HCT116 (cell line): ENCODE measurements around the gene IL1RAPL2. TPM values are rescaled to one million over a fixed set of nuclear protein-coding genes. Genes with fewer than 3 reads are reported as not detected.

Experiments
- ATAC-seq: fragments of 200-7000 bp; cut with Tn5 transposase; 2 replicates; pipeline ENCODE4 v1.9.1; 2020; ENCODE audit warnings: mild to moderate bottlenecking, moderate library complexity
- BruUV-seq: library from RNA; stranded (reverse); fragments of 400-500 nt; replicated peaks from 2 replicates; lab custom pipeline; 2021; lab: Mats Ljungman, UMichigan
- CTCF ChIA-PET: fragments of 300-600 bp; sonication (Branson Sonifier 250); formaldehyde crosslinking; loops from one replicate; lab custom pipeline; 2021; ENCODE audit warnings: antibody characterized with exemption; lab: Charles Lee
- POLR2A ChIA-PET: fragments of 300-600, 350-600 bp; sonication (Branson Sonifier 250); formaldehyde crosslinking; loops from one replicate; lab custom pipeline; 2021; ENCODE audit warnings: antibody characterized with exemption; lab: Charles Lee
- RAD21 ChIA-PET, 2 experiments: fragments of 300-600 bp; sonication (Branson Sonifier 250); formaldehyde crosslinking; loops; one replicate each; lab custom pipeline; 2023; ENCODE audit warnings: low total read pairs in 2 of 2; ENCODE audit not compliant: uncharacterized antibody in 2 of 2, unreplicated experiment in 2 of 2, low non-redundant PET in 1 of 2; lab: Charles Lee
- DNase-seq: peaks from one replicate; pipeline ENCODE4 v3.0.0-alpha.2; 2010; ENCODE audit warnings: low read depth, low spot score
- H2AFZ ChIP-seq: fragments of 200-600 bp; shearing (Covaris generic), sonication (generic); 2 replicates; pipeline ENCODE4 v1.6.1; 2017; ENCODE audit warnings: low read depth, mixed run types, mixed read lengths, antibody characterized with exemption, low read length; ENCODE audit not compliant: poor library complexity, severe bottlenecking
- H3K27ac ChIP-seq: 2 replicates; pipeline ENCODE4 v1.5.1; 2012; ENCODE audit warnings: low read depth, low read length
- H3K27me3 ChIP-seq: fragments of 200-600 bp; sonication (generic); 2 replicates; pipeline ENCODE4 v1.6.1; 2016; ENCODE audit warnings: mixed run types, low read length, mixed read lengths; ENCODE audit not compliant: insufficient read depth
- H3K36me3 ChIP-seq, 2 experiments: fragments of 200-500 bp in 1 of 2; fragments of 200-600 bp in 1 of 2; sonication (Bioruptor generic) in 1 of 2; sonication (generic) in 1 of 2; 2 replicates each; pipeline versions ENCODE4 v1.5.1 to v1.6.1; 2014 to 2016; ENCODE audit warnings: low read length in 2 of 2, inconsistent platforms in 1 of 2, mixed read lengths in 1 of 2, mixed run types in 1 of 2; ENCODE audit not compliant: insufficient read depth in 2 of 2, control insufficient read depth in 1 of 2
- H3K4me1 ChIP-seq, 2 experiments: fragments of 200-600 bp in 1 of 2; sonication (generic) in 1 of 2; 2 replicates each; pipeline versions ENCODE4 v1.5.1 to v1.6.1; 2012 to 2017; ENCODE audit warnings: low read length in 2 of 2, inconsistent platforms in 1 of 2, mild to moderate bottlenecking in 1 of 2, mixed read lengths in 1 of 2, mixed run types in 1 of 2, moderate library complexity in 1 of 2; ENCODE audit not compliant: insufficient read depth in 2 of 2, control insufficient read depth in 1 of 2
- H3K4me2 ChIP-seq: fragments of 200-600 bp; sonication (generic); 2 replicates; pipeline ENCODE4 v1.6.1; 2017; ENCODE audit warnings: mixed run types, low read length, mixed read lengths
- H3K4me3 ChIP-seq, 2 experiments: fragments of 200-600 bp in 1 of 2; sonication (generic) in 1 of 2; replicated peaks in 1 of 2; 2 replicates each; pipeline ENCODE4 v1.5.1; 2011 to 2016; ENCODE audit warnings: low read length in 2 of 2, control low read depth in 1 of 2, low read depth in 1 of 2, mild to moderate bottlenecking in 1 of 2, mixed read lengths in 1 of 2, mixed run types in 1 of 2
- H3K79me2 ChIP-seq: fragments of 200-600 bp; sonication (generic); 2 replicates; pipeline ENCODE4 v1.6.1; 2017; ENCODE audit warnings: mild to moderate bottlenecking, mixed run types, low read length, moderate library complexity, mixed read lengths; ENCODE audit not compliant: insufficient read depth
- H3K9ac ChIP-seq: fragments of 200-600 bp; sonication (generic); 2 replicates; pipeline ENCODE4 v1.6.1; 2016; ENCODE audit warnings: low read length, mixed read lengths
- H3K9me2 ChIP-seq: fragments of 200-600 bp; sonication (generic), shearing (Covaris generic); 2 replicates; pipeline ENCODE4 v1.6.1; 2017; ENCODE audit warnings: mixed run types, mild to moderate bottlenecking, moderate library complexity; ENCODE audit not compliant: insufficient read depth
- H3K9me3 ChIP-seq, 2 experiments: fragments of 200-500 bp in 1 of 2; fragments of 200-600 bp in 1 of 2; sonication (Bioruptor generic) in 1 of 2; sonication (generic) in 1 of 2; 2 replicates each; pipeline ENCODE4 v1.6.1; 2014 to 2017; ENCODE audit warnings: low read length in 2 of 2, mixed read lengths in 2 of 2, inconsistent platforms in 1 of 2, low read depth in 1 of 2, mild to moderate bottlenecking in 1 of 2, mixed run types in 1 of 2, moderate library complexity in 1 of 2; ENCODE audit not compliant: control insufficient read depth in 1 of 2, insufficient read depth in 1 of 2
- H4K20me1 ChIP-seq: fragments of 200-600 bp; sonication (generic), shearing (Covaris generic); 2 replicates; pipeline ENCODE4 v1.6.1; 2017; ENCODE audit warnings: mixed run types, mild to moderate bottlenecking, moderate library complexity; ENCODE audit not compliant: insufficient read depth
- EGR1 ChIP-seq: IDR thresholded peaks from 2 replicates; pipeline ENCODE4 v1.6.1; 2012; ENCODE audit warnings: low read depth
- EZH2 ChIP-seq: fragments of 200-600 bp; sonication (generic); IDR thresholded peaks from 2 replicates; pipeline ENCODE4 v1.6.1; 2017; ENCODE audit warnings: antibody characterized with exemption, mixed run types
- JUND ChIP-seq: IDR thresholded peaks from 2 replicates; pipeline ENCODE4 v1.6.1; 2012
- MAX ChIP-seq: IDR thresholded peaks from 2 replicates; pipeline ENCODE4 v1.6.1; 2012
- POLR2A ChIP-seq: IDR thresholded peaks from 2 replicates; pipeline ENCODE4 v1.7.0; 2011; ENCODE audit warnings: borderline replicate concordance; ENCODE audit not compliant: insufficient read depth, insufficient read length; ENCODE audit errors: extremely low read depth
- POLR2AphosphoS5 ChIP-seq: IDR thresholded peaks from 2 replicates; pipeline ENCODE4 v1.6.1; 2011; ENCODE audit warnings: mild to moderate bottlenecking, low read depth, low read length, moderate library complexity
- SIN3A ChIP-seq: IDR thresholded peaks from 2 replicates; pipeline ENCODE4 v1.6.1; 2012; ENCODE audit warnings: low read depth
- SRF ChIP-seq: IDR thresholded peaks from 2 replicates; pipeline ENCODE4 v1.6.1; 2012; ENCODE audit warnings: low read depth
- TCF7L2 ChIP-seq: IDR thresholded peaks from 2 replicates; pipeline ENCODE4 v1.7.0; 2011; ENCODE audit warnings: borderline replicate concordance, inconsistent platforms; ENCODE audit not compliant: insufficient read depth, insufficient read length; ENCODE audit errors: extremely low read depth
- ZNF274 ChIP-seq: fragments of 200-500 bp; sonication (Bioruptor generic); IDR thresholded peaks from 2 replicates; pipeline ENCODE4 v1.6.1; 2014; ENCODE audit warnings: mild to moderate bottlenecking, low read depth, low read length, inconsistent platforms
- intact Hi-C: fragments of 100-400 bp; cut with micrococcal nuclease; formaldehyde crosslinking; loops from 2 replicates; pipeline ENCODE4 v1.10.0; 2022
- total RNA-seq: library from RNA; stranded (reverse); gene quantifications from one replicate; pipeline ENCODE4 v1.2.1, GENCODE V29; 2021; ENCODE audit not compliant: unreplicated experiment
- TF ChIP-seq, protein P1 (sequence below): IDR thresholded peaks from 2 replicates; pipeline ENCODE4 v1.6.1; 2012; ENCODE audit warnings: low read depth
- TF ChIP-seq, protein P2 (sequence below): IDR thresholded peaks from 2 replicates; pipeline ENCODE4 v1.6.1; 2011; ENCODE audit warnings: mild to moderate bottlenecking, low read length, moderate library complexity; ENCODE audit not compliant: insufficient replicate concordance; ENCODE audit errors: extremely low read depth

Gene IL1RAPL2
- total RNA-seq, 1 experiment from 2014 or later: not detected

GRCh38 chrX:105658136-105658535 is 1092.1 kb downstream of the IL1RAPL2 start:
- no peaks in the 10 kb centered on the region for H3K36me3 ChIP-seq
- no peak for ATAC-seq
- no peaks in the 10 kb centered on the region for H3K9me3 ChIP-seq
- no TSS peak for BruUV-seq
- H2AFZ ChIP-seq: no peak overlapping the region
- H3K4me2 ChIP-seq: no peak overlapping the region
- intact Hi-C loops: no loop called here
- H4K20me1 ChIP-seq: no peaks in the 10 kb centered on the region
- H3K9me2 ChIP-seq: no peaks in the 10 kb centered on the region
- TF ChIP-seq SRF (no peak), EGR1 (no peak), SIN3A (no peak), TCF7L2 (no peak), ZNF274 (no peak), EZH2 (no peak), POLR2AphosphoS5 (no peak), POLR2A (no peak), MAX (no peak), JUND (no peak)
- TF ChIP-seq, protein P1, sequence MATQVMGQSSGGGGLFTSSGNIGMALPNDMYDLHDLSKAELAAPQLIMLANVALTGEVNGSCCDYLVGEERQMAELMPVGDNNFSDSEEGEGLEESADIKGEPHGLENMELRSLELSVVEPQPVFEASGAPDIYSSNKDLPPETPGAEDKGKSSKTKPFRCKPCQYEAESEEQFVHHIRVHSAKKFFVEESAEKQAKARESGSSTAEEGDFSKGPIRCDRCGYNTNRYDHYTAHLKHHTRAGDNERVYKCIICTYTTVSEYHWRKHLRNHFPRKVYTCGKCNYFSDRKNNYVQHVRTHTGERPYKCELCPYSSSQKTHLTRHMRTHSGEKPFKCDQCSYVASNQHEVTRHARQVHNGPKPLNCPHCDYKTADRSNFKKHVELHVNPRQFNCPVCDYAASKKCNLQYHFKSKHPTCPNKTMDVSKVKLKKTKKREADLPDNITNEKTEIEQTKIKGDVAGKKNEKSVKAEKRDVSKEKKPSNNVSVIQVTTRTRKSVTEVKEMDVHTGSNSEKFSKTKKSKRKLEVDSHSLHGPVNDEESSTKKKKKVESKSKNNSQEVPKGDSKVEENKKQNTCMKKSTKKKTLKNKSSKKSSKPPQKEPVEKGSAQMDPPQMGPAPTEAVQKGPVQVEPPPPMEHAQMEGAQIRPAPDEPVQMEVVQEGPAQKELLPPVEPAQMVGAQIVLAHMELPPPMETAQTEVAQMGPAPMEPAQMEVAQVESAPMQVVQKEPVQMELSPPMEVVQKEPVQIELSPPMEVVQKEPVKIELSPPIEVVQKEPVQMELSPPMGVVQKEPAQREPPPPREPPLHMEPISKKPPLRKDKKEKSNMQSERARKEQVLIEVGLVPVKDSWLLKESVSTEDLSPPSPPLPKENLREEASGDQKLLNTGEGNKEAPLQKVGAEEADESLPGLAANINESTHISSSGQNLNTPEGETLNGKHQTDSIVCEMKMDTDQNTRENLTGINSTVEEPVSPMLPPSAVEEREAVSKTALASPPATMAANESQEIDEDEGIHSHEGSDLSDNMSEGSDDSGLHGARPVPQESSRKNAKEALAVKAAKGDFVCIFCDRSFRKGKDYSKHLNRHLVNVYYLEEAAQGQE: no peak
- TF ChIP-seq, protein P2, sequence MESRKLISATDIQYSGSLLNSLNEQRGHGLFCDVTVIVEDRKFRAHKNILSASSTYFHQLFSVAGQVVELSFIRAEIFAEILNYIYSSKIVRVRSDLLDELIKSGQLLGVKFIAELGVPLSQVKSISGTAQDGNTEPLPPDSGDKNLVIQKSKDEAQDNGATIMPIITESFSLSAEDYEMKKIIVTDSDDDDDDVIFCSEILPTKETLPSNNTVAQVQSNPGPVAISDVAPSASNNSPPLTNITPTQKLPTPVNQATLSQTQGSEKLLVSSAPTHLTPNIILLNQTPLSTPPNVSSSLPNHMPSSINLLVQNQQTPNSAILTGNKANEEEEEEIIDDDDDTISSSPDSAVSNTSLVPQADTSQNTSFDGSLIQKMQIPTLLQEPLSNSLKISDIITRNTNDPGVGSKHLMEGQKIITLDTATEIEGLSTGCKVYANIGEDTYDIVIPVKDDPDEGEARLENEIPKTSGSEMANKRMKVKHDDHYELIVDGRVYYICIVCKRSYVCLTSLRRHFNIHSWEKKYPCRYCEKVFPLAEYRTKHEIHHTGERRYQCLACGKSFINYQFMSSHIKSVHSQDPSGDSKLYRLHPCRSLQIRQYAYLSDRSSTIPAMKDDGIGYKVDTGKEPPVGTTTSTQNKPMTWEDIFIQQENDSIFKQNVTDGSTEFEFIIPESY: no peak
- H3K27me3 ChIP-seq: no peaks in the 10 kb centered on the region
- DNase-seq: no peak
- CTCF ChIA-PET: no interaction called here
- RAD21 ChIA-PET: no interaction called here
- no peak overlapping the region for H3K9ac ChIP-seq
- H3K27ac ChIP-seq: no peak overlapping the region
- no peaks in the 10 kb centered on the region for H3K4me1 ChIP-seq
- POLR2A ChIA-PET: no interaction called here
- no peaks in the 10 kb centered on the region for H3K79me2 ChIP-seq
- H3K4me3 ChIP-seq: no peak overlapping the region
